ENCODE results near the gene ARFGAP3. TPM values are rescaled to one million over a fixed set of nuclear protein-coding genes. Genes with fewer than 3 reads are reported as not detected.

ARFGAP3 gene
- total and polyA plus RNA-seq, 4 donors: 25.8 to 42.9 (median 42.3) TPM

DNA sequence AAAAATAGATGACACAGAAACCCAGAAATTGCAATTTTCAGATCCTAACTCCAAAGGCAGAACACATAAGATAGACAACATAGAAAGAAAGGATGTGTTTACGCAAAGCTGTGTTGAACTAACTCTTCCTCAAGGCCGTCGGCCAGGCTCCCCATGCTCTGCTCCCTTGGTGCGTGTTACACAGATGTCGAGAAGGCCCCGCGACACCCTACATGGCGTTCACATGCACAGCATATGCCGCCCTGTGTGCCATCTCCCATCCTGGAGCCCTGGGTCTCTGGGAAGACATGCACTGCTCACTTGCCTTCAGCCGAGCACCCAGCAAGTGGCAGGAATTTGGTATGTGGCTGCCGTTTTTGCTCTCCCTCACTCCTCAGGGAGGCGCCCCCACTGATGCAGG, 47.0 kb upstream of the ARFGAP3 start:
- ATAC-seq (ENCODE audit: insufficient read depth, low FRiP score): no peak
- WGBS, 2 donors: 84 to 94% methylated on average over 12 of the region's 12 CpGs
- Histone ChIP-seq H3K4me3 (no peak overlapping the region), H3K36me3 (ENCODE audit: control insufficient read depth in 4 of 4, insufficient read depth in 4 of 4, low read length in 4 of 4) (peaks cover 0 to 11% (median 0%) of the 10 kb centered on the region in 4 donors), H3K4me1 (ENCODE audit: control insufficient read depth in 5 of 5, insufficient read depth in 5 of 5, low read length in 5 of 5) (peaks cover 27 to 44% (median 30%) of the 10 kb centered on the region in 5 donors), H3K9ac (ENCODE audit: insufficient read depth in 1 of 2, low read length in 2 of 2) (no peak overlapping the region), H3K27ac (ENCODE audit: low read depth in 1 of 2, low read length in 1 of 2) (no peak overlapping the region), H3K9me3 (ENCODE audit: control insufficient read depth in 4 of 4, insufficient read depth in 3 of 4, low read length in 3 of 4) (peaks cover 0 to 3% (median 0%) of the 10 kb centered on the region in 4 donors), H3K27me3 (ENCODE audit: control insufficient read depth in 3 of 3, insufficient read depth in 3 of 3, low read length in 2 of 3) (no peaks in the 10 kb centered on the region)
- no peak for DNase-seq
- TF ChIP-seq, protein P1, sequence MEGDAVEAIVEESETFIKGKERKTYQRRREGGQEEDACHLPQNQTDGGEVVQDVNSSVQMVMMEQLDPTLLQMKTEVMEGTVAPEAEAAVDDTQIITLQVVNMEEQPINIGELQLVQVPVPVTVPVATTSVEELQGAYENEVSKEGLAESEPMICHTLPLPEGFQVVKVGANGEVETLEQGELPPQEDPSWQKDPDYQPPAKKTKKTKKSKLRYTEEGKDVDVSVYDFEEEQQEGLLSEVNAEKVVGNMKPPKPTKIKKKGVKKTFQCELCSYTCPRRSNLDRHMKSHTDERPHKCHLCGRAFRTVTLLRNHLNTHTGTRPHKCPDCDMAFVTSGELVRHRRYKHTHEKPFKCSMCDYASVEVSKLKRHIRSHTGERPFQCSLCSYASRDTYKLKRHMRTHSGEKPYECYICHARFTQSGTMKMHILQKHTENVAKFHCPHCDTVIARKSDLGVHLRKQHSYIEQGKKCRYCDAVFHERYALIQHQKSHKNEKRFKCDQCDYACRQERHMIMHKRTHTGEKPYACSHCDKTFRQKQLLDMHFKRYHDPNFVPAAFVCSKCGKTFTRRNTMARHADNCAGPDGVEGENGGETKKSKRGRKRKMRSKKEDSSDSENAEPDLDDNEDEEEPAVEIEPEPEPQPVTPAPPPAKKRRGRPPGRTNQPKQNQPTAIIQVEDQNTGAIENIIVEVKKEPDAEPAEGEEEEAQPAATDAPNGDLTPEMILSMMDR (IDR thresholded peaks at IDR 0.05; ENCODE audit: control extremely low read depth, extremely low read depth): no peak

DNA sequence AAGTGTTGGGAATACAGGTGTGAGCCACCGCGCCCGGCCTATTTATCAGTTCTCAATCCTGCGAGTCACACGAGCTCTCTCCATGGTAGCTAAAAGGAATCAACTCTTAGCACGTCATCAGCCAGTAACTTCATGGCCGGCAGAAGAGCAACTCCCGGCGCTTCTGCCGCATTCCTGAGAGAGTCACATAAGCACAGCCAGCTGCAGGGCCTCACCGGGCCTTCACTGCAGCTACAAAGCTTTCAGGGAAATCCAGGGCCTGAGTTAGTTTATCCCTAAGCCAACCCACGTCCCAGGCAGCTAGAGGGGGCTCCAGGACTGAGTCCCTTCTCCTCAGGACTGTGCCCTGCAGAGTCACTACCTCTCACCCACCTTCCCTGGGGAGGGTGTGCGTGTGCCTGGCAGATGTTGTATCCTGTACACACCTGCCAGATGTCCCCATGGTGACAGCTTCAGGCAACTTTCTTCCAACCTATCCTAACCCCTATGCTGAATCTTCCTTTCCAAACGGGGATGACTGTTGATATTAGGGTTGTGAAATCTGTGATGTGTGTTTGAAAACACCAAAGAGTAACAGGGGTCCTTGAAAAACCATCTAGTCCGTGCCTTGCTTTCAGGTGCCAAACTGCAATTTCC, 45.9 kb upstream of the ARFGAP3 start:
- no peaks in the 10 kb centered on the region for H3K27me3 ChIP-seq (ENCODE audit: control insufficient read depth in 3 of 3, insufficient read depth in 3 of 3, low read length in 2 of 3)
- DNase-seq (peak; percentile 76 to 79 (median 77)), ATAC-seq (ENCODE audit: insufficient read depth, low FRiP score) (no peak)
- H3K4me3 ChIP-seq: no peak overlapping the region
- peaks cover 26 to 36% (median 27%) of the 10 kb centered on the region in 5 donors for H3K4me1 ChIP-seq (ENCODE audit: control insufficient read depth in 5 of 5, insufficient read depth in 5 of 5, low read length in 5 of 5)
- no peak overlapping the region for H3K9ac ChIP-seq (ENCODE audit: insufficient read depth in 1 of 2, low read length in 2 of 2)
- H3K9me3 ChIP-seq (ENCODE audit: control insufficient read depth in 4 of 4, insufficient read depth in 3 of 4, low read length in 3 of 4): peaks cover 0 to 3% (median 0%) of the 10 kb centered on the region in 4 donors
- 79 to 80% methylated on average over 15 of the region's 15 CpGs for WGBS, 2 donors
- TF ChIP-seq, protein P1 (IDR thresholded peaks at IDR 0.05; ENCODE audit: control extremely low read depth, extremely low read depth): no peak
- H3K36me3 ChIP-seq (ENCODE audit: control insufficient read depth in 4 of 4, insufficient read depth in 4 of 4, low read length in 4 of 4): peaks cover 0 to 11% (median 0%) of the 10 kb centered on the region in 4 donors
- H3K27ac ChIP-seq (ENCODE audit: low read depth in 1 of 2, low read length in 1 of 2): peak overlapping the region in 1 of 2 donors; percentile 59

DNA sequence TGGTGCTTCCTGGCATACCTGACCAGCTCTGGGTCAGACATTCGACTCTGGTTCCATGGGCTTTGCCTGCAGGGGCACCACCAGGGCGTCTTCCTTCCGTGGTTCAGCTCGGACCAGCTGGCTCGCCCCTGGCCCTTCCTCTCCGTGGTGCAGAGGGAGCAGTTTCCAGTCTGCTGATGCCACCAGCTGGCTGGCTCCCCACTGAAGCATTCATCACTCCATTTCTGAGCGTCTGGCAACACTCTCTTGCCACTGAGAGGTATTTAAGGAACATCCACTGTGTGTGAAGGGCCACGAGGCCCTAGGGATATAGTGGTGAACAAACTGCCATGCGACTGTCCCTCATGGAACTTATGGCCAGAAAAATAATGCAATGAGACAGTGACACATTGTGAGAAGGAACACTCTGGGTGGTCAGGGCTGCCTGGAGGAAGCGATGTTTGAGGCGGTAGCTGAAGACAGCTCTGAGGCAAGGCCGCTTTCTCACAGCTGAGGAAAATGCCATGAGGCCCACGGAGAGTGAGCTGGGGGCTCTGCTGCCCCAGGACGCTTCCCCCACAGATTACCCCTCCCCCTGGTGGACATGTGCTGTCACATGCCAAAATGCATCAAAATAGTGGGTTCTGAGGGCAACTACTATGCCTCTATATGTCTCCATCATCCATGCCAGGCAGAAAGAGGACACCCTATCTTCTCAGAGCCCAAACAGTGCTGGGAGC, 44.9 kb upstream of the ARFGAP3 start:
- peak overlapping the region in 1 of 2 donors; percentile 70 for H3K27ac ChIP-seq (ENCODE audit: low read depth in 1 of 2, low read length in 1 of 2)
- DNase-seq (no peak), ATAC-seq (ENCODE audit: insufficient read depth, low FRiP score) (no peak)
- TF ChIP-seq, protein P1 (IDR thresholded peaks at IDR 0.05; ENCODE audit: control extremely low read depth, extremely low read depth): no peak
- no peaks in the 10 kb centered on the region for H3K27me3 ChIP-seq (ENCODE audit: control insufficient read depth in 3 of 3, insufficient read depth in 3 of 3, low read length in 2 of 3)
- peaks cover 0 to 11% (median 0%) of the 10 kb centered on the region in 4 donors for H3K36me3 ChIP-seq (ENCODE audit: control insufficient read depth in 4 of 4, insufficient read depth in 4 of 4, low read length in 4 of 4)
- no peak overlapping the region for H3K4me3 ChIP-seq
- 65 to 81% methylated on average over 14 of the region's 14 CpGs for WGBS, 2 donors
- no peak overlapping the region for H3K9ac ChIP-seq (ENCODE audit: insufficient read depth in 1 of 2, low read length in 2 of 2)
- peaks cover 0 to 3% (median 0%) of the 10 kb centered on the region in 4 donors for H3K9me3 ChIP-seq (ENCODE audit: control insufficient read depth in 4 of 4, insufficient read depth in 3 of 4, low read length in 3 of 4)
- peaks cover 17 to 25% (median 19%) of the 10 kb centered on the region in 5 donors for H3K4me1 ChIP-seq (ENCODE audit: control insufficient read depth in 5 of 5, insufficient read depth in 5 of 5, low read length in 5 of 5)

All from lung (tissue), 12 donors.